ENCODE results near the gene GRIK1.

Gene GRIK1

GRCh38 chr21:29888437-29888836 lies 51.4 kb downstream of the GRIK1 start:
- no peak overlapping the region for H3K4me3 ChIP-seq (ENCODE audit: low read depth, low read length)
- TF ChIP-seq, protein P1, sequence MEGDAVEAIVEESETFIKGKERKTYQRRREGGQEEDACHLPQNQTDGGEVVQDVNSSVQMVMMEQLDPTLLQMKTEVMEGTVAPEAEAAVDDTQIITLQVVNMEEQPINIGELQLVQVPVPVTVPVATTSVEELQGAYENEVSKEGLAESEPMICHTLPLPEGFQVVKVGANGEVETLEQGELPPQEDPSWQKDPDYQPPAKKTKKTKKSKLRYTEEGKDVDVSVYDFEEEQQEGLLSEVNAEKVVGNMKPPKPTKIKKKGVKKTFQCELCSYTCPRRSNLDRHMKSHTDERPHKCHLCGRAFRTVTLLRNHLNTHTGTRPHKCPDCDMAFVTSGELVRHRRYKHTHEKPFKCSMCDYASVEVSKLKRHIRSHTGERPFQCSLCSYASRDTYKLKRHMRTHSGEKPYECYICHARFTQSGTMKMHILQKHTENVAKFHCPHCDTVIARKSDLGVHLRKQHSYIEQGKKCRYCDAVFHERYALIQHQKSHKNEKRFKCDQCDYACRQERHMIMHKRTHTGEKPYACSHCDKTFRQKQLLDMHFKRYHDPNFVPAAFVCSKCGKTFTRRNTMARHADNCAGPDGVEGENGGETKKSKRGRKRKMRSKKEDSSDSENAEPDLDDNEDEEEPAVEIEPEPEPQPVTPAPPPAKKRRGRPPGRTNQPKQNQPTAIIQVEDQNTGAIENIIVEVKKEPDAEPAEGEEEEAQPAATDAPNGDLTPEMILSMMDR (IDR thresholded peaks at IDR 0.05; ENCODE audit: borderline replicate concordance, insufficient read depth, low read depth, low read length): no peak

DNA sequence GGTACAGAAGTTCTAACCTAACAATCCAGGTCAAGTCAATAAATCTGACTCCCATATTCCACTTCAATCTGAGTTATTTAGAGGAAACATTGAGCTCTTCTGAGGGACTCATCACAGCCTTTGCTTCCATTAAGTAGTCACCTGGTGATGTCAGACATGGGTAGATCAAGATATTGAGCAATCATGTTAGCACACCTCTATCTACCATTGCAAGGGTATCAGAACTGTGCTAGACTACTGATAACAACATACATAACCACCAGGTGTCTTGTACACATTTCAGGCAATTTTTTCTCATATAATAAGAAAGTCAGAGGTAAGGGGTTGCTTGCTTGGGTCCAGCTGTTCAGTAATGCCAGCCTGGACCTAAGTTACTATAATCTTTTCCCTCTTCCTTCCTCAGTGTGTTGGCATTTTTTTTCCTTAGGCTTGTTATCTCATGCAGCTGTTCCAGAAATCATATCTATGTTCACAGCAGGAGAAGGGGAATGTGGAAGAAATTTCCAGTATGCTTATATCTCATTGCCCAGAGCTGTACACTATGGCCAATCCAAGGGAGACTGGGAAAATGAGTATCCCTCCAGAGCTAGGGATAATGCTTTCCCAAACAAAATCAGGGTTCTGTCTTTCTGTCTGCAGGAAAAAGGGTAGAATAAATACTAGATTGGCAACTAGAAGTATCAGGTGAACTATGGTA lies 52.3 kb downstream of the GRIK1 start:
- no peak overlapping the region for H3K4me3 ChIP-seq (ENCODE audit: low read depth, low read length)
- TF ChIP-seq, protein P1 (IDR thresholded peaks at IDR 0.05; ENCODE audit: borderline replicate concordance, insufficient read depth, low read depth, low read length): no peak

DNA sequence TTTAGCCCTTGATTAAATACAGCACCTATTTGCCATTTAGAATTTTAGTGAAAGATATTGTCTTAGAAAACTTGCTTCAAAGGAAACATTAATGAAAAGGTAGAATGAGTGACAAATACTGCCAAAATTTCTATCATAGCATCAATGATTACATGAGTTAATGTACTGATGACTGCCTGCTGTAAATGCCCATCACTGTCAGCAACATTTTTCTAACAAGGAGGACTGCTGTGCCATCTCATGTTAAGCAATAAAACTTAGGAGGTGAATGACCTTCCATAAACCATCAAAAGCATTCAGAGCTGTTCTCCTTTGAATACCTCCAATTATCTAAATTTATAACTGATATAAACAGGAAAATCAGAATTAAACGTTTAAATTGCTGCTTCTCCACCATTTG lies 54.3 kb downstream of the GRIK1 start:
- TF ChIP-seq, protein P1 (IDR thresholded peaks at IDR 0.05; ENCODE audit: borderline replicate concordance, insufficient read depth, low read depth, low read length): no peak

DNA sequence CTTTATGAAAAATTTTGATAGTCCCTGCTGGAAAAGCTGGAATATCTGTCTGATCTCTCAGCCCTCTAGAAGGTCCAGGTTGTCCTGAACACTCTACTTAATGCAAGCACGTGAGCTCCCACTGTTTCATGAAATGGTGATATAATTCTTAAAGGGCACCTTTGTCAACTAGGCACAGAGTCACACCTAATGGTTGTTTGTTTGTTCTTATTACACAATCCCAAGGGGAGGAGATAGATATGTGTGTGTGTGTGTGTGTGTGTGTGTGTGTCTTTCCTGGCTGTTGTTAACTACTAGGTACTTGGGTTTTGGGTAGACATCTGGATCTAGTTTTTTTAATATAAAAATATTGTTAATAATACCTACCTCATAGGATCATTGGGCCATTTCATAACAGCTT lies 63.9 kb downstream of the GRIK1 start:
- H3K4me3 ChIP-seq (ENCODE audit: low read depth, low read length): no peak overlapping the region
- TF ChIP-seq, protein P1 (IDR thresholded peaks at IDR 0.05; ENCODE audit: borderline replicate concordance, insufficient read depth, low read depth, low read length): no peak

More for the DNA sequence above, 54.3 kb downstream of the GRIK1 start:
- H3K4me3 ChIP-seq (ENCODE audit: low read depth, low read length): no peak overlapping the region

DNA sequence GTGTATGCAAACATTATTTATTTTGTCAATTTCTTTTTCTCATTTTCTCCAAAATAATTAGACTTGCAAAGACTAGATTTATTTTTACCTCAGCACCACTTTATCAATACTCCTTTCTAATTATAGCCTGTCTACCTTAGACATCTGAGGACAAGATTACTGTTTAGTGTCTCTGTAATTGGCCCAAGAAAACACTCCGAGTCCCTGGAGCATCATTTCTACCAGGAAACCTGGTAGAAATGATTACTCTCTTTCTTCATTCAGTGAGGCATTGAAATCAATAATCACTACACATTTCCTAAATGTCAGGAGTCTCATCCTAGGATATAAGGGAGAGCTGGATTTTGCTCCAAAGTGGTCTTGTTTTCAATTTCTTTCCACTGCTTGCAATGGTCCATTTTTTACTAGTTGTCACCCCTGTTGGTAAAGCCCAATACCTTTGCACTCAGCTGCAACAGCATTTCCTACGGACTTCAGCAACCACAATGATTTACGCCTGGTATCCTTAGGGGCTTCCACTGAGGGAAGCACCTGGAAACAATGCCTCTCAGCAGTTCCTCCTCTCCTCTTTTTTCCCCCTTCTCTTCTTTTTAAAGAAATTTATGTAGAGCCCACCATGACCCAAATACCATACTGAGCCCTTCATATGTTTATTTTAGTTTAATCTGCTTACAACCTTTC lies 64.6 kb downstream of the GRIK1 start:
- no peak overlapping the region for H3K4me3 ChIP-seq (ENCODE audit: low read depth, low read length)
- TF ChIP-seq, protein P1 (IDR thresholded peaks at IDR 0.05; ENCODE audit: borderline replicate concordance, insufficient read depth, low read depth, low read length): no peak

- TF ChIP-seq, protein P1 (IDR thresholded peaks at IDR 0.05; ENCODE audit: borderline replicate concordance, insufficient read depth, low read depth, low read length): no peak
- H3K4me3 ChIP-seq (ENCODE audit: low read depth, low read length): no peak overlapping the region
These were observed 65.9 kb downstream of the GRIK1 start for GRCh38 chr21:29873908-29874307.

GRCh38 chr21:29870814-29871213 lies 69.0 kb downstream of the GRIK1 start:
- TF ChIP-seq, protein P1 (IDR thresholded peaks at IDR 0.05; ENCODE audit: borderline replicate concordance, insufficient read depth, low read depth, low read length): no peak
- no peak overlapping the region for H3K4me3 ChIP-seq (ENCODE audit: low read depth, low read length)

Measured in GM12875 (cell line).